GM10847 (cell line): ENCODE results near the gene RUBCN.

Source experiments
- POLR2A ChIP-seq: IDR thresholded peaks from 2 replicates; pipeline ENCODE4 v1.6.1; 2011; ENCODE audit not compliant: insufficient read length; ENCODE audit errors: extremely low read depth

The RUBCN gene

GRCh38 chr3:197746801-197747237 is 10.1 kb upstream of the RUBCN start:
- no peak for TF ChIP-seq POLR2A

- no peak for TF ChIP-seq POLR2A
Measured at GRCh38 chr3:197746209-197746608, 9.5 kb upstream of the RUBCN start.

GRCh38 chr3:197742787-197743186 is 6.1 kb upstream of the RUBCN start:
- TF ChIP-seq POLR2A = no peak

- no peak for TF ChIP-seq POLR2A
Measured at GRCh38 chr3:197737749-197738462, 1.2 kb upstream of the RUBCN start.

GRCh38 chr3:197737319-197737649 is 580 bp upstream of the RUBCN start:
- no peak for TF ChIP-seq POLR2A

GRCh38 chr3:197736010-197736490 is 654 bp downstream of the RUBCN start:
- peak; percentile 44 for TF ChIP-seq POLR2A

- TF ChIP-seq POLR2A = peak; percentile 14
Measured at GRCh38 chr3:197734667-197735318, 1.9 kb downstream of the RUBCN start.

GRCh38 chr3:197733042-197733441 is 3.7 kb downstream of the RUBCN start:
- TF ChIP-seq POLR2A = no peak

GRCh38 chr3:197730200-197730599 is 6.5 kb downstream of the RUBCN start:
- no peak for TF ChIP-seq POLR2A

GRCh38 chr3:197728487-197728886 is 8.2 kb downstream of the RUBCN start:
- TF ChIP-seq POLR2A = no peak

GRCh38 chr3:197722734-197723133 is 14.0 kb downstream of the RUBCN start:
- no peak for TF ChIP-seq POLR2A

GRCh38 chr3:197720694-197721093 is 16.0 kb downstream of the RUBCN start:
- TF ChIP-seq POLR2A = no peak

GRCh38 chr3:197718891-197719290 is 17.8 kb downstream of the RUBCN start:
- no peak for TF ChIP-seq POLR2A

- TF ChIP-seq POLR2A = no peak
Measured at GRCh38 chr3:197714251-197714650, 22.5 kb downstream of the RUBCN start.

- no peak for TF ChIP-seq POLR2A
Measured at GRCh38 chr3:197713477-197713822, 23.3 kb downstream of the RUBCN start.

- TF ChIP-seq POLR2A = no peak
Measured at GRCh38 chr3:197711973-197712707, 24.6 kb downstream of the RUBCN start.
